Endothelial cell of umbilical vein (primary cell): Measurements from ENCODE around the gene DAO. TPM values are rescaled to one million over a fixed set of nuclear protein-coding genes. Genes with fewer than 3 reads are reported as not detected.

ENCODE experiments used
- BruUV-seq: library from RNA; stranded (reverse); fragments of 400-500 nt; replicated peaks from 2 replicates; lab custom pipeline; 2021; lab: Mats Ljungman, UMichigan
- CTCF ChIA-PET: fragments of 300-600, 350-600 bp; sonication (Branson Sonifier 250); formaldehyde crosslinking; loops from one replicate; lab custom pipeline; 2021; ENCODE audit warnings: antibody characterized with exemption, inconsistent platforms; lab: Charles Lee
- POLR2A ChIA-PET: fragments of 300-600, 350-600 bp; sonication (Branson Sonifier 250); formaldehyde crosslinking; loops from one replicate; lab custom pipeline; 2021; ENCODE audit warnings: antibody characterized with exemption, inconsistent platforms; lab: Charles Lee
- DNase-seq: peaks from one replicate; pipeline ENCODE4 v3.0.0-alpha.2; 2011; ENCODE audit warnings: low read depth, low spot score
- FAIRE-seq: peaks from 2 replicates; lab custom pipeline; 2011; peaks lifted over from hg19 to GRCh38; lab: Jason Lieb, UNC
- H2AFZ ChIP-seq: 2 replicates; pipeline ENCODE4 v1.6.0; 2012; ENCODE audit warnings: low read depth, low read length, control low read depth, inconsistent platforms
- H3K27ac ChIP-seq: 2 replicates; pipeline ENCODE4 v1.5.1; 2011; ENCODE audit warnings: low read depth, mild to moderate bottlenecking, control low read depth, low read length, moderate library complexity; ENCODE audit not compliant: insufficient read depth
- H3K27me3 ChIP-seq, 2 experiments: 2 replicates each; pipeline versions ENCODE4 v1.6.0 to v1.6.1; 2011; ENCODE audit warnings: low read length in 2 of 2, mixed read lengths in 1 of 2; ENCODE audit not compliant: control insufficient read depth in 2 of 2, insufficient read depth in 2 of 2
- H3K36me3 ChIP-seq, 2 experiments: 2 replicates in 1 of 2; 3 replicates in 1 of 2; pipeline ENCODE4 v1.5.1; 2011; ENCODE audit warnings: low read length in 2 of 2, mild to moderate bottlenecking in 1 of 2, moderate library complexity in 1 of 2; ENCODE audit not compliant: control insufficient read depth in 2 of 2, insufficient read depth in 2 of 2; ENCODE audit errors: extremely low read depth in 1 of 2
- H3K4me1 ChIP-seq: 3 replicates; pipeline ENCODE4 v1.5.1; 2011; ENCODE audit warnings: mild to moderate bottlenecking, low read length; ENCODE audit not compliant: control insufficient read depth, insufficient read depth; ENCODE audit errors: extremely low read depth
- H3K4me2 ChIP-seq: 2 replicates; pipeline ENCODE4 v1.6.1; 2011; ENCODE audit warnings: low read length, control low read depth, mixed read lengths; ENCODE audit not compliant: insufficient read depth
- H3K4me3 ChIP-seq, 3 experiments: fragments of 200-600 bp in 1 of 3; sonication (generic), shearing (Covaris generic) in 1 of 3; replicated peaks in 1 of 3; 2 replicates each; pipeline ENCODE4 v1.5.1; 2011 to 2016; ENCODE audit warnings: control low read depth in 3 of 3, low read length in 3 of 3, mild to moderate bottlenecking in 2 of 3, inconsistent platforms in 1 of 3, low read depth in 1 of 3, moderate library complexity in 1 of 3; ENCODE audit not compliant: insufficient read depth in 1 of 3
- H3K79me2 ChIP-seq: 2 replicates; pipeline ENCODE4 v1.6.0; 2012; ENCODE audit warnings: low read length, inconsistent platforms; ENCODE audit not compliant: control insufficient read depth, insufficient read depth
- H3K9ac ChIP-seq: replicated peaks from 2 replicates; pipeline ENCODE3; 2011; ENCODE audit warnings: low read length, control low read depth; ENCODE audit not compliant: insufficient read depth; ENCODE audit errors: extremely low read depth
- H3K9me1 ChIP-seq: replicated peaks from 3 replicates; pipeline ENCODE4 v1.6.0; 2011; ENCODE audit warnings: mild to moderate bottlenecking, low read length; ENCODE audit not compliant: control insufficient read depth, insufficient read depth; ENCODE audit errors: extremely low read depth
- H3K9me3 ChIP-seq: replicated peaks from 2 replicates; pipeline ENCODE4 v1.5.1; 2012; ENCODE audit warnings: low read length, inconsistent platforms; ENCODE audit not compliant: control insufficient read depth, insufficient read depth
- H4K20me1 ChIP-seq: replicated peaks from 2 replicates; pipeline ENCODE3; 2011; ENCODE audit warnings: mild to moderate bottlenecking, low read length; ENCODE audit not compliant: control insufficient read depth, insufficient read depth; ENCODE audit errors: extremely low read depth
- CTCF ChIP-seq, 2 donors: IDR thresholded peaks; 1 replicate in 1 of 2; 2 replicates in 1 of 2; pipeline ENCODE4 v1.5.1; 2011; ENCODE audit warnings: low read length in 2 of 2, mild to moderate bottlenecking in 2 of 2, moderate library complexity in 2 of 2, control low read depth in 1 of 2, inconsistent platforms in 1 of 2, low read depth in 1 of 2; ENCODE audit not compliant: insufficient read depth in 1 of 2; ENCODE audit errors: extremely low read depth in 1 of 2
- EZH2 ChIP-seq: IDR thresholded peaks from 2 replicates; pipeline ENCODE4 v1.6.1; 2012; ENCODE audit warnings: borderline replicate concordance, low read depth, mild to moderate bottlenecking, moderate library complexity, low read length, inconsistent platforms; ENCODE audit not compliant: severe bottlenecking
- FOS ChIP-seq: IDR thresholded peaks from 2 replicates; pipeline ENCODE4 v1.6.1; 2011; ENCODE audit warnings: mild to moderate bottlenecking, low read length, moderate library complexity, borderline replicate concordance; ENCODE audit not compliant: insufficient read depth
- GATA2 ChIP-seq: IDR thresholded peaks from 2 replicates; pipeline ENCODE4 v1.7.0; 2011; ENCODE audit warnings: low read depth, mild to moderate bottlenecking, moderate library complexity, mixed read lengths, low read length; ENCODE audit not compliant: insufficient read length, insufficient read depth
- JUN ChIP-seq: IDR thresholded peaks from 2 replicates; pipeline ENCODE4 v1.6.1; 2011; ENCODE audit warnings: borderline replicate concordance, low read depth; ENCODE audit not compliant: insufficient read length, insufficient read depth
- MYC ChIP-seq: IDR thresholded peaks from one replicate; pipeline ENCODE4 v1.6.1; 2011; ENCODE audit warnings: mild to moderate bottlenecking, low read depth, low read length
- POLR2A ChIP-seq: IDR thresholded peaks from 2 replicates; pipeline ENCODE4 v1.6.1; 2012; ENCODE audit warnings: low read depth, mild to moderate bottlenecking, control low read depth, low read length
- POLR2AphosphoS5 ChIP-seq: IDR thresholded peaks from 2 replicates; pipeline ENCODE4 v1.6.1; 2012; ENCODE audit warnings: low read depth, mild to moderate bottlenecking, control low read depth, low read length, moderate library complexity; ENCODE audit not compliant: insufficient read depth
- dilution Hi-C: fragments of 300-500 bp; cut with MboI; formaldehyde crosslinking; loops from one replicate; pipeline ENCODE4 v1.15.0; 2019; ENCODE audit warnings: low sequenced_read_pairs; ENCODE audit not compliant: extremely low pct_ligation_motif_present
- intact Hi-C: fragments of 100-400 bp; cut with micrococcal nuclease; formaldehyde crosslinking; loops from one replicate; pipeline ENCODE4 v1.10.0; 2022
- polyA plus RNA-seq, 4 experiments: library from polyadenylated mRNA; depleted of rRNA in 3 of 4; stranded (reverse) in 3 of 4; unstranded in 1 of 4; fragments of >200 nt; gene quantifications; 2 replicates each; pipeline versions ENCODE4 v1.2.1 to v1.2.3, GENCODE V29; 2011 to 2012; ENCODE audit warnings: missing spikeins in 1 of 4
- total RNA-seq: library from RNA; stranded (reverse); gene quantifications from 2 replicates; pipeline ENCODE4 v1.2.3, GENCODE V29; 2021
- TF ChIP-seq, protein P1 (sequence below): IDR thresholded peaks from 2 replicates; pipeline ENCODE4 v1.6.1; 2011; ENCODE audit not compliant: insufficient read depth, insufficient read length

DAO gene
- total and polyA plus RNA-seq, 2 donors (not counting 3 experiments of a cell fraction or from before 2014, with no cell fraction given) = not detected

GRCh38 chr12:108875682-108876361 is 4.1 kb upstream of the DAO start:
- Histone ChIP-seq H3K4me1 (no peaks in the 10 kb centered on the region), H3K9me3 (no peaks in the 10 kb centered on the region), H3K4me3 (no peak overlapping the region), H3K36me3 (no peaks in the 10 kb centered on the region), H3K4me2 (no peak overlapping the region), H3K27me3 (no peaks in the 10 kb centered on the region), H3K79me2 (no peaks in the 10 kb centered on the region), H2AFZ (no peak overlapping the region), H3K27ac (no peak overlapping the region), H3K9me1 (no peaks in the 10 kb centered on the region), H3K9ac (no peak overlapping the region), H4K20me1 (no peaks in the 10 kb centered on the region)
- ChIA-PET CTCF (no interaction called here), POLR2A (no interaction called here)
- TF ChIP-seq EZH2 (no peak), CTCF (IDR thresholded peaks at IDR 0.05; ENCODE audit: extremely low read depth in 1 of 2, insufficient read depth in 1 of 2, low read depth in 1 of 2, low read length in 2 of 2) (no peak), JUN (no peak), FOS (no peak), POLR2AphosphoS5 (no peak), POLR2A (no peak), GATA2 (no peak), MYC (no peak)
- TF ChIP-seq, protein P1, sequence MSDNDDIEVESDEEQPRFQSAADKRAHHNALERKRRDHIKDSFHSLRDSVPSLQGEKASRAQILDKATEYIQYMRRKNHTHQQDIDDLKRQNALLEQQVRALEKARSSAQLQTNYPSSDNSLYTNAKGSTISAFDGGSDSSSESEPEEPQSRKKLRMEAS = no peak
- BruUV-seq = no TSS peak
- intact Hi-C loops (no loop called here), dilution Hi-C loops (no loop called here)
- DNase-seq = no peak
- FAIRE-seq = no peak
